GM21381 (cell line): Measurements from ENCODE around the gene ABHD13.

ENCODE experiments used
- ATAC-seq: cut with Tn5 transposase; IDR thresholded peaks from one replicate; pipeline ENCODE4 v1.9.1; 2021; ENCODE audit warnings: mild to moderate bottlenecking, moderate library complexity; ENCODE audit not compliant: unreplicated experiment

Gene ABHD13

DNA sequence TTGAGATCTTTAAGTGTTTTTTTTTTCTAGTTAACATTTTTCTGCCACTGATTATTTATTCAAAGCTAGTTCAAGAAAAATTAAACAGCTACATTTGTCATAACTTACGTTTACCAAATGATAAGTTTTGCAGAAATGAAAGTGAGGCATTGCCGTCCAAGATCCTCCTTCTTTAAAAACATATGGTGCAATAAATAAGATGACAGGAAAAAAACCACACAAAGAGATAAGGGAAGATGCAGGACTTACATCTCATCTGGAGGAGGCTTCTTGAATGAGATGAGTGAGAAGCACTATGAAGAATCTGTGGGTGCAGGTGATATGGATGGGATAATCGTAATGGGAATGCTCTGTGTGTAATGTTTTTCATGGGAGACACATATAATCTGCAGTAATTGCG is 63.7 kb downstream of the ABHD13 start:
- no peak for ATAC-seq

DNA sequence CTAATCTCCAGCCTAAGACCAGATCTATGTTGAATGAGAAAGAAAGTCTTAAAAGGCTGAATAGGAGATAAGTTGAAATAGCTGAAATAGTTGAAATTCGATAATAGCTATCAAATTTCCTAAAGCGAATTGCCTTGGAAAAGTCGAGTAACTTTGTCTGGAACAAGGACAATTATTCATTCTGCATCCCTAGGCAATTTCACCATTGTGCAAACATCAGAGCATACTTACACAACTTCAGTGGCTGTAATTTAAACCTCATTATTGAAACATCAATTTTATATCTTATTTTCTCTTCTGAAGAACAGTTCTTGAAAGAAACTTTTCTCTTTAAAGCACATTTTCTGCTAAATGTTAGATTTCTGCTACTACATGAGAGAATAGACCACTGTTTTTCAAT is 64.9 kb downstream of the ABHD13 start:
- no peak for ATAC-seq
